PFSK-1 (cell line): ENCODE data around the gene NEK7.

Experiments used
- FOXP2 ChIP-seq: optimal IDR thresholded peaks from 2 replicates; pipeline ENCODE3; 2011; ENCODE audit warnings: borderline replicate concordance, control low read depth, inconsistent platforms; ENCODE audit not compliant: insufficient read depth; ENCODE audit errors: extremely low read length, extremely low read depth
- POLR2AphosphoS5 ChIP-seq: IDR thresholded peaks from 2 replicates; pipeline ENCODE4 v1.6.1; 2012; ENCODE audit warnings: low read depth, mild to moderate bottlenecking, control low read depth, low read length, moderate library complexity
- REST ChIP-seq, 2 experiments: IDR thresholded peaks; 2 replicates each; pipeline versions ENCODE4 v1.6.1 to v1.8.0; 2011 to 2012; ENCODE audit warnings: low read depth in 2 of 2, low read length in 2 of 2, control low read depth in 1 of 2, inconsistent platforms in 1 of 2, mild to moderate bottlenecking in 1 of 2, moderate library complexity in 1 of 2; ENCODE audit not compliant: insufficient read depth in 1 of 2
- SIN3A ChIP-seq: IDR thresholded peaks from 2 replicates; pipeline ENCODE4 v1.6.1; 2012; ENCODE audit warnings: mild to moderate bottlenecking, low read length, moderate library complexity, borderline replicate concordance; ENCODE audit not compliant: insufficient read depth
- TAF1 ChIP-seq: IDR thresholded peaks from 2 replicates; pipeline ENCODE4 v1.6.1; 2012; ENCODE audit warnings: low read length, control low read depth, borderline replicate concordance; ENCODE audit not compliant: insufficient read depth

NEK7 gene

GRCh38 chr1:198267921-198268320 lies 111.1 kb downstream of the NEK7 start:
- TF ChIP-seq TAF1, result no peak
- TF ChIP-seq FOXP2, result no peak
- no peak for TF ChIP-seq SIN3A

GRCh38 chr1:198268784-198269645 lies 112.2 kb downstream of the NEK7 start:
- TF ChIP-seq FOXP2, result no peak
- TF ChIP-seq REST (IDR thresholded peaks at IDR 0.05; ENCODE audit: insufficient read depth in 1 of 2, low read depth in 2 of 2, low read length in 2 of 2), result no peak
- TF ChIP-seq SIN3A, result no peak
- no peak for TF ChIP-seq TAF1
- TF ChIP-seq POLR2AphosphoS5, result no peak

GRCh38 chr1:198269646-198269940 lies 112.8 kb downstream of the NEK7 start:
- TF ChIP-seq REST (IDR thresholded peaks at IDR 0.05; ENCODE audit: insufficient read depth in 1 of 2, low read depth in 2 of 2, low read length in 2 of 2), result no peak
- no peak for TF ChIP-seq POLR2AphosphoS5
- no peak for TF ChIP-seq SIN3A
- TF ChIP-seq FOXP2, result no peak
- TF ChIP-seq TAF1, result no peak

GRCh38 chr1:198270273-198270828 lies 113.6 kb downstream of the NEK7 start:
- no peak for TF ChIP-seq REST (IDR thresholded peaks at IDR 0.05; ENCODE audit: insufficient read depth in 1 of 2, low read depth in 2 of 2, low read length in 2 of 2)
- no peak for TF ChIP-seq POLR2AphosphoS5
- TF ChIP-seq TAF1, result no peak
- TF ChIP-seq SIN3A, result no peak
- TF ChIP-seq FOXP2, result no peak

- no peak for TF ChIP-seq SIN3A
- no peak for TF ChIP-seq REST (IDR thresholded peaks at IDR 0.05; ENCODE audit: insufficient read depth in 1 of 2, low read depth in 2 of 2, low read length in 2 of 2)
- no peak for TF ChIP-seq TAF1
- TF ChIP-seq FOXP2, result no peak
- TF ChIP-seq POLR2AphosphoS5, result no peak
Observed at GRCh38 chr1:198271467-198271866, 114.7 kb downstream of the NEK7 start.
